H1 (cell line): ENCODE data around the gene CCDC182. TPM values are rescaled to one million over a fixed set of nuclear protein-coding genes. Genes with fewer than 3 reads are reported as not detected.

ENCODE experiments used
- CTCF ChIA-PET: fragments of 300-600 bp; sonication (Branson Sonifier 250); formaldehyde crosslinking; loops from one replicate; lab custom pipeline; 2021; ENCODE audit not compliant: partially characterized antibody; lab: Charles Lee
- POLR2A ChIA-PET: fragments of 300-600 bp; sonication (Branson Sonifier 250); formaldehyde crosslinking; loops from one replicate; lab custom pipeline; 2021; ENCODE audit warnings: inconsistent platforms; ENCODE audit not compliant: partially characterized antibody; lab: Charles Lee
- DNase-seq, 2 experiments: peaks; one replicate each; pipeline versions ENCODE4 v3.0.0 to v3.0.0-alpha.2; 2010 to 2022; ENCODE audit warnings: low spot score in 2 of 2, low read depth in 1 of 2, mixed read lengths in 1 of 2
- FAIRE-seq: peaks from 2 replicates; lab custom pipeline; 2011; peaks lifted over from hg19 to GRCh38; lab: Jason Lieb, UNC
- H2AFZ ChIP-seq: 2 replicates; pipeline ENCODE4 v1.8.1; 2012; ENCODE audit warnings: low read length, inconsistent platforms
- H2AK5ac ChIP-seq: 2 replicates; pipeline ENCODE4 v1.6.1; 2013; ENCODE audit warnings: low read depth, low read length
- H2BK120ac ChIP-seq: replicated peaks from 2 replicates; pipeline ENCODE3; 2013; ENCODE audit warnings: low read depth, low read length, inconsistent platforms
- H2BK12ac ChIP-seq: 2 replicates; pipeline ENCODE4 v1.6.1; 2013; ENCODE audit warnings: low read depth, low read length
- H2BK15ac ChIP-seq: 2 replicates; pipeline ENCODE4 v1.6.1; 2013; ENCODE audit warnings: low read length
- H2BK20ac ChIP-seq: 2 replicates; pipeline ENCODE4 v1.6.1; 2013; ENCODE audit warnings: low read length
- H2BK5ac ChIP-seq: 2 replicates; pipeline ENCODE4 v1.6.1; 2013; ENCODE audit warnings: low read depth, low read length
- H3K14ac ChIP-seq: 2 replicates; pipeline ENCODE4 v1.6.1; 2013; ENCODE audit warnings: inconsistent platforms; ENCODE audit not compliant: insufficient read length
- H3K18ac ChIP-seq: 2 replicates; pipeline ENCODE4 v1.6.1; 2013; ENCODE audit warnings: low read length; ENCODE audit errors: extremely low read depth
- H3K23ac ChIP-seq: 2 replicates; pipeline ENCODE4 v1.6.1; 2013; ENCODE audit warnings: inconsistent platforms; ENCODE audit not compliant: insufficient read length
- H3K23me2 ChIP-seq: 2 replicates; pipeline ENCODE4 v1.6.1; 2013; ENCODE audit warnings: low read depth, low read length
- H3K27ac ChIP-seq: 2 replicates; pipeline ENCODE4 v1.6.1; 2011; ENCODE audit warnings: low read depth, low read length, inconsistent platforms
- H3K27me3 ChIP-seq, 4 experiments: replicated peaks in 1 of 4; 1 replicate in 1 of 4; 2 replicates in 3 of 4; pipeline versions ENCODE4 v1.6.1 to v1.8.1; 2011 to 2013; ENCODE audit warnings: low read length in 3 of 4, mild to moderate bottlenecking in 3 of 4, inconsistent platforms in 2 of 4, mixed read lengths in 2 of 4, moderate library complexity in 1 of 4; ENCODE audit not compliant: control insufficient read depth in 3 of 4, insufficient read depth in 3 of 4; ENCODE audit errors: extremely low read depth in 1 of 4
- H3K36me3 ChIP-seq, 4 experiments: 2 replicates each; pipeline versions ENCODE4 v1.6.1 to v1.8.1; 2011 to 2013; ENCODE audit warnings: mild to moderate bottlenecking in 4 of 4, low read length in 3 of 4, moderate library complexity in 2 of 4, control low read depth in 1 of 4, inconsistent platforms in 1 of 4; ENCODE audit not compliant: insufficient read depth in 4 of 4, control insufficient read depth in 2 of 4
- H3K4ac ChIP-seq: replicated peaks from 2 replicates; pipeline ENCODE3; 2013; ENCODE audit warnings: low read length, low read depth, mixed read lengths, inconsistent platforms; ENCODE audit not compliant: insufficient read length
- H3K4me1 ChIP-seq, 4 experiments: replicated peaks in 1 of 4; 1 replicate in 1 of 4; 2 replicates in 3 of 4; pipeline versions ENCODE4 v1.6.1 to v1.8.1; 2011 to 2013; ENCODE audit warnings: low read length in 3 of 4, inconsistent platforms in 2 of 4, mixed read lengths in 1 of 4; ENCODE audit not compliant: insufficient read depth in 4 of 4, control insufficient read depth in 3 of 4
- H3K4me2 ChIP-seq, 2 experiments: 2 replicates each; pipeline versions ENCODE4 v1.6.1 to v1.8.1; 2011 to 2013; ENCODE audit warnings: low read depth in 2 of 2, low read length in 2 of 2, control low read depth in 1 of 2, inconsistent platforms in 1 of 2, mild to moderate bottlenecking in 1 of 2; ENCODE audit not compliant: insufficient read depth in 1 of 2
- H3K4me3 ChIP-seq, 4 experiments: fragments of 200-600, 300-600 bp in 1 of 4; sonication (generic), shearing (Covaris generic), sonication (Bioruptor Twin) in 1 of 4; 2 replicates each; pipeline versions ENCODE4 v1.5.1 to v1.8.1; 2011 to 2016; ENCODE audit warnings: low read length in 4 of 4, low read depth in 3 of 4, control low read depth in 2 of 4, inconsistent platforms in 2 of 4, mild to moderate bottlenecking in 2 of 4, mixed read lengths in 1 of 4, moderate library complexity in 1 of 4; ENCODE audit not compliant: insufficient read depth in 2 of 4; ENCODE audit errors: extremely low read depth in 1 of 4
- H3K56ac ChIP-seq: replicated peaks from 2 replicates; pipeline ENCODE3; 2013; ENCODE audit warnings: low read depth, mild to moderate bottlenecking, mixed read lengths, low read length, inconsistent platforms; ENCODE audit not compliant: insufficient read length
- H3K79me1 ChIP-seq: 2 replicates; pipeline ENCODE4 v1.6.1; 2013; ENCODE audit warnings: low read depth, low read length, control low read depth
- H3K79me2 ChIP-seq, 2 experiments: 2 replicates each; pipeline versions ENCODE4 v1.6.1 to v1.8.1; 2012 to 2013; ENCODE audit warnings: low read length in 2 of 2, mild to moderate bottlenecking in 2 of 2, inconsistent platforms in 1 of 2; ENCODE audit not compliant: insufficient read depth in 2 of 2, control insufficient read depth in 1 of 2
- H3K9ac ChIP-seq, 4 experiments: replicated peaks in 1 of 4; 1 replicate in 1 of 4; 2 replicates in 3 of 4; pipeline versions ENCODE4 v1.6.1 to v1.8.1; 2011 to 2013; ENCODE audit warnings: low read depth in 3 of 4, low read length in 3 of 4, control low read depth in 2 of 4, mild to moderate bottlenecking in 2 of 4, moderate library complexity in 2 of 4, inconsistent platforms in 1 of 4; ENCODE audit errors: extremely low read depth in 1 of 4
- H3K9me3 ChIP-seq, 2 experiments: 2 replicates each; pipeline versions ENCODE4 v1.6.1 to v1.8.1; 2012 to 2013; ENCODE audit warnings: mild to moderate bottlenecking in 2 of 2, moderate library complexity in 2 of 2, control low read depth in 1 of 2, inconsistent platforms in 1 of 2, low read depth in 1 of 2, low read length in 1 of 2, mixed read lengths in 1 of 2; ENCODE audit not compliant: insufficient read depth in 2 of 2
- H4K20me1 ChIP-seq, 2 experiments: replicated peaks in 1 of 2; 2 replicates each; pipeline versions ENCODE3 to v1.8.1; 2011 to 2013; ENCODE audit warnings: inconsistent platforms in 2 of 2, low read length in 2 of 2, mild to moderate bottlenecking in 1 of 2; ENCODE audit not compliant: insufficient read depth in 2 of 2, control insufficient read depth in 1 of 2
- H4K5ac ChIP-seq: 2 replicates; pipeline ENCODE4 v1.6.1; 2013; ENCODE audit warnings: low read length, low read depth, mixed read lengths, inconsistent platforms; ENCODE audit not compliant: insufficient read length
- H4K8ac ChIP-seq: 2 replicates; pipeline ENCODE4 v1.8.0; 2013; ENCODE audit warnings: mild to moderate bottlenecking, moderate library complexity, low read length, inconsistent platforms; ENCODE audit not compliant: insufficient read depth; ENCODE audit errors: extremely low read depth
- H4K91ac ChIP-seq: replicated peaks from 2 replicates; pipeline ENCODE3; 2013; ENCODE audit warnings: low read length, mixed read lengths, inconsistent platforms; ENCODE audit not compliant: insufficient read length
- BRCA1 ChIP-seq: IDR thresholded peaks from 2 replicates; pipeline ENCODE4 v1.6.1; 2012; ENCODE audit warnings: low read depth, low read length, improper control_type of control experiment
- CBX5 ChIP-seq: fragments of 300-800, 300-1000 bp; sonication (generic); IDR thresholded peaks from 2 replicates; pipeline ENCODE4 v1.7.1; 2016; ENCODE audit warnings: antibody characterized with exemption, low read length, low read depth
- EZH2 ChIP-seq: fragments of 200-600 bp; sonication (generic); IDR thresholded peaks from 2 replicates; pipeline ENCODE4 v1.7.1; 2012; ENCODE audit warnings: low read depth, mild to moderate bottlenecking, moderate library complexity, low read length, inconsistent platforms; ENCODE audit not compliant: severe bottlenecking
- HDAC6 ChIP-seq: IDR thresholded peaks from one replicate; pipeline ENCODE4 v1.7.1; 2012; ENCODE audit warnings: low read depth, mild to moderate bottlenecking, inconsistent platforms, low read length, moderate library complexity
- JUND ChIP-seq: IDR thresholded peaks from 2 replicates; pipeline ENCODE4 v1.6.1; 2011; ENCODE audit warnings: mild to moderate bottlenecking, improper control_type of control experiment, low read length
- POLR2AphosphoS5 ChIP-seq: IDR thresholded peaks from 2 replicates; pipeline ENCODE4 v1.6.1; 2011; ENCODE audit warnings: low read depth, low read length
- RAD21 ChIP-seq, 2 experiments: IDR thresholded peaks in 1 of 2; conservative IDR thresholded peaks in 1 of 2; 2 replicates each; pipeline ENCODE4 v1.6.1; 2011; ENCODE audit warnings: low read depth in 2 of 2, low read length in 2 of 2, improper control_type of control experiment in 1 of 2, inconsistent platforms in 1 of 2, mild to moderate bottlenecking in 1 of 2, moderate library complexity in 1 of 2
- RXRA ChIP-seq: IDR thresholded peaks from 2 replicates; pipeline ENCODE4 v1.6.1; 2011; ENCODE audit warnings: low read depth, mild to moderate bottlenecking, low read length, moderate library complexity; ENCODE audit not compliant: insufficient read depth
- SIN3A ChIP-seq, 2 experiments: IDR thresholded peaks in 1 of 2; conservative IDR thresholded peaks in 1 of 2; 2 replicates each; pipeline ENCODE4 v1.6.1; 2011 to 2012; ENCODE audit warnings: low read length in 2 of 2, improper control_type of control experiment in 1 of 2, low read depth in 1 of 2, mild to moderate bottlenecking in 1 of 2
- SUZ12 ChIP-seq: fragments of 200-600 bp; sonication (generic); IDR thresholded peaks from 2 replicates; pipeline ENCODE4 v1.6.1; 2012; ENCODE audit warnings: mild to moderate bottlenecking, inconsistent platforms, low read length, moderate library complexity, mixed read lengths
- WGBS, 2 experiments: shearing (Covaris generic) in 1 of 2; methylation state at CpG; one replicate each; pipeline versions ENCODE4 v1.1.6 to v1.1.7; 2013 to 2015; ENCODE audit warnings: low lambda C conversion rate in 2 of 2, mixed read lengths in 2 of 2, inconsistent platforms in 1 of 2, low coverage in 1 of 2, missing lambda C conversion rate in 1 of 2; ENCODE audit not compliant: insufficient replicate concordance in 2 of 2, insufficient coverage in 1 of 2, insufficient read length in 1 of 2; ENCODE audit errors: extremely low coverage in 1 of 2, missing lambda C conversion rate in 1 of 2; 5-methylcytosine and 5-hydroxymethylcytosine counted together
- polyA plus RNA-seq, 7 experiments: library from polyadenylated mRNA; depleted of rRNA in 3 of 7; stranded (reverse) in 5 of 7; unstranded in 2 of 7; fragments of >200 nt in 5 of 7; fragments of 200-250 nt in 2 of 7; gene quantifications; 1 replicate in 5 of 7; 2 replicates in 1 of 7; 4 replicates in 1 of 7; pipeline versions ENCODE4 v1.2.1 to v1.2.3, GENCODE V29; 2011 to 2013; ENCODE audit warnings: missing spikeins in 2 of 7, mixed read lengths in 2 of 7
- total RNA-seq: library from RNA; stranded (reverse); fragmentation: NEBNext Ultra II Directional; extraction: Animal tissue kit (Norgen Biotek cat#: 25700); gene quantifications from 2 replicates; pipeline ENCODE4 v1.2.1, GENCODE V29; 2021
- TF ChIP-seq, protein P1 (sequence below): IDR thresholded peaks from 2 replicates; pipeline ENCODE4 v1.6.1; 2012; ENCODE audit warnings: inconsistent platforms

The CCDC182 gene
- total and polyA plus RNA-seq, 2 of the 8 experiments (the other 6 are each of a cell fraction or from before 2014, with no cell fraction given), result not detected

DNA sequence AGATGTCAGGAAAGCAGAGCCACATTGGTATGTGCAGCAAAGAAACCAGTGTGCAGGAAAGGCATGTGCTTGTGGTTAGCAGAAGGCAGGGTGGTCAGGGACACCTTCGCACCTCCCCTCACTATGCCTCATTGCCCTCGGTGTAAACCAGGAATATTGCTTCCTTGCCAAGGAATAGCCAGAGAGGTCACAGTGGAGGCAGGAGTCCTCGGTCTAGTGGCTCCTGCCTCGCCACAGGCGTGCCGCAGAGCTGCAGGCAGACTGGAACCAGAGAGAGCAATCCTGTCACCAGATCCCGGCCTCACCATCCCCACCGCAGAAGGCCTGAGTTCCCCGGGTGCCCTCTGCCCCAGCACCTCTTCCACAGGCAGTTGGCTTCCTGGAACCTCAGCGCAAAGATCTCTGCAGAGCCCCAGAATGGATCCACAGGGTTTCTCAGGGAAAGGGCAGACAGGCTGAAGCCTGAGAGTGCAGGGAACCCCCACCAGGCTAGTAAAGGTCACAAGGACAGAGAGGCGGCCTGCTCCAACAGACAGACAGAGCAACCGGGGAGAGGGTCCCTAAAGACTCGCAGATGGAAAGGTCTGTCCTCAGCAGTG lies 21.6 kb downstream of the CCDC182 start:
- H3K9me3 ChIP-seq, result no peaks in the 10 kb centered on the region
- no peak overlapping the region for H3K56ac ChIP-seq
- H3K14ac ChIP-seq, result no peak overlapping the region
- H2BK5ac ChIP-seq, result no peak overlapping the region; the same call in 1 of the 2 replicates
- H2BK12ac ChIP-seq, result no peak overlapping the region; the same call in 1 of the 2 replicates
- H4K91ac ChIP-seq, result no peak overlapping the region
- no peak for FAIRE-seq
- H4K20me1 ChIP-seq, result no peaks in the 10 kb centered on the region
- no peaks in the 10 kb centered on the region for H3K79me2 ChIP-seq
- no peaks in the 10 kb centered on the region for H3K23me2 ChIP-seq
- no peak overlapping the region for H4K5ac ChIP-seq
- no peak overlapping the region; the same call in 1 of the 2 replicates for H4K8ac ChIP-seq
- H3K9ac ChIP-seq, result no peak overlapping the region
- H3K4ac ChIP-seq, result no peak overlapping the region
- H2BK15ac ChIP-seq, result no peak overlapping the region
- no peak overlapping the region for H2AFZ ChIP-seq
- H3K36me3 ChIP-seq, result no peaks in the 10 kb centered on the region
- TF ChIP-seq JUND, result no peak
- no peak for TF ChIP-seq BRCA1
- no peak for TF ChIP-seq EZH2
- no peak for TF ChIP-seq POLR2AphosphoS5
- TF ChIP-seq, protein P1, sequence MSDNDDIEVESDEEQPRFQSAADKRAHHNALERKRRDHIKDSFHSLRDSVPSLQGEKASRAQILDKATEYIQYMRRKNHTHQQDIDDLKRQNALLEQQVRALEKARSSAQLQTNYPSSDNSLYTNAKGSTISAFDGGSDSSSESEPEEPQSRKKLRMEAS, result no peak
- no peak for TF ChIP-seq HDAC6
- no peak for TF ChIP-seq SIN3A (conservative IDR thresholded peaks at IDR 0.05 in 1 of 2, IDR thresholded peaks at IDR 0.05 in 1 of 2; ENCODE audit: low read depth in 1 of 2, low read length in 2 of 2)
- TF ChIP-seq SUZ12, result no peak
- no peak for TF ChIP-seq RXRA
- TF ChIP-seq CBX5, result no peak
- TF ChIP-seq RAD21 (IDR thresholded peaks at IDR 0.05 in 1 of 2, conservative IDR thresholded peaks at IDR 0.05 in 1 of 2; ENCODE audit: low read depth in 2 of 2, low read length in 2 of 2), result no peak
- H2BK120ac ChIP-seq, result no peak overlapping the region
- DNase-seq, result no peak
- ChIA-PET CTCF (interaction anchor here (0.9 to 2.8 kb wide), 10 partner anchors 13 to 172 kb away, joined by 3 to 8 read pairs (median 4); no protein-coding TSS in a partner anchor), POLR2A (no interaction called here)
- H3K18ac ChIP-seq, result peak overlapping the region; percentile 71
- H3K27me3 ChIP-seq, result no peaks in the 10 kb centered on the region; a peak in 1 of 7 replicates
- H3K79me1 ChIP-seq, result no peaks in the 10 kb centered on the region
- no peak overlapping the region for H2AK5ac ChIP-seq
- no peak overlapping the region for H2BK20ac ChIP-seq
- no peak overlapping the region for H3K4me2 ChIP-seq
- H3K27ac ChIP-seq, result no peak overlapping the region
- H3K4me1 ChIP-seq, result no peaks in the 10 kb centered on the region; a peak in 1 of 7 replicates
- H3K4me3 ChIP-seq, result no peak overlapping the region
- WGBS, 2 experiments, result 94% methylated on average over 12 of the region's 13 CpGs; no CpG with 5 or more reads in 1 of the 2 experiments
- H3K23ac ChIP-seq, result peak overlapping the region; percentile 34
